ENCODE results near the gene SLC22A12.
"Not testable (repeated sequence)": the region's sequence is repeated elsewhere in the genome, so short reads cannot be mapped to it uniquely, and the experiment has no call there.

SLC22A12 gene

GRCh38 chr11:64592656-64593055, 1.6 kb downstream of the SLC22A12 start:
- no peaks in the 10 kb centered on the region for H3K4me1 ChIP-seq (ENCODE audit: control insufficient read depth in 1 of 2, insufficient read depth in 2 of 2, low read length in 2 of 2)

GRCh38 chr11:64593156-64594105, 2.4 kb downstream of the SLC22A12 start:
- Histone ChIP-seq H3K36me3 (ENCODE audit: control insufficient read depth in 1 of 2, insufficient read depth in 2 of 2, low read length in 2 of 2) (no peaks in the 10 kb centered on the region), H3K27me3 (ENCODE audit: low read depth, low read length) (no peaks in the 10 kb centered on the region), H3K4me3 (ENCODE audit: low read depth in 1 of 2, low read length in 2 of 2) (no peak overlapping the region), H3K27ac (ENCODE audit: low read length) (no peak overlapping the region), H3K4me1 (ENCODE audit: control insufficient read depth in 1 of 2, insufficient read depth in 2 of 2, low read length in 2 of 2) (no peaks in the 10 kb centered on the region), H3K9me3 (ENCODE audit: control insufficient read depth in 1 of 2, low read length in 2 of 2) (peaks cover 3 to 10% of the 10 kb centered on the region in 2 donors)

More at GRCh38 chr11:64592656-64593055, 1.6 kb downstream of the SLC22A12 start:
- Histone ChIP-seq H3K4me3 (ENCODE audit: low read depth in 1 of 2, low read length in 2 of 2) (no peak overlapping the region), H3K36me3 (ENCODE audit: control insufficient read depth in 1 of 2, insufficient read depth in 2 of 2, low read length in 2 of 2) (no peaks in the 10 kb centered on the region), H3K27ac (ENCODE audit: low read length) (no peak overlapping the region), H3K9me3 (ENCODE audit: control insufficient read depth in 1 of 2, low read length in 2 of 2) (peaks cover 9 to 18% of the 10 kb centered on the region in 2 donors), H3K27me3 (ENCODE audit: low read depth, low read length) (no peaks in the 10 kb centered on the region)

- H3K36me3 ChIP-seq (ENCODE audit: control insufficient read depth in 1 of 2, insufficient read depth in 2 of 2, low read length in 2 of 2) = no peaks in the 10 kb centered on the region
- no peaks in the 10 kb centered on the region for H3K27me3 ChIP-seq (ENCODE audit: low read depth, low read length)
- H3K27ac ChIP-seq (ENCODE audit: low read length) = no peak overlapping the region
- no peak overlapping the region for H3K4me3 ChIP-seq (ENCODE audit: low read depth in 1 of 2, low read length in 2 of 2)
- H3K9me3 ChIP-seq (ENCODE audit: control insufficient read depth in 1 of 2, low read length in 2 of 2) = peaks cover 0 to 3% of the 10 kb centered on the region in 2 donors
- no peaks in the 10 kb centered on the region for H3K4me1 ChIP-seq (ENCODE audit: control insufficient read depth in 1 of 2, insufficient read depth in 2 of 2, low read length in 2 of 2)
Observed at GRCh38 chr11:64594159-64594939, 3.3 kb downstream of the SLC22A12 start.

- not testable (repeated sequence) for H3K27ac ChIP-seq (ENCODE audit: low read length); H3K4me1 ChIP-seq (ENCODE audit: control insufficient read depth in 1 of 2, insufficient read depth in 2 of 2, low read length in 2 of 2); H3K9me3 ChIP-seq (ENCODE audit: control insufficient read depth in 1 of 2, low read length in 2 of 2); H3K27me3 ChIP-seq (ENCODE audit: low read depth, low read length); H3K4me3 ChIP-seq (ENCODE audit: low read depth in 1 of 2, low read length in 2 of 2); H3K36me3 ChIP-seq (ENCODE audit: control insufficient read depth in 1 of 2, insufficient read depth in 2 of 2, low read length in 2 of 2)
Observed at GRCh38 chr11:64595922-64596321, 4.9 kb downstream of the SLC22A12 start.

GRCh38 chr11:64597671-64598101, 6.7 kb downstream of the SLC22A12 start:
- no peaks in the 10 kb centered on the region for H3K27me3 ChIP-seq (ENCODE audit: low read depth, low read length)
- H3K4me1 ChIP-seq (ENCODE audit: control insufficient read depth in 1 of 2, insufficient read depth in 2 of 2, low read length in 2 of 2) = no peaks in the 10 kb centered on the region
- H3K4me3 ChIP-seq (ENCODE audit: low read depth in 1 of 2, low read length in 2 of 2) = no peak overlapping the region
- H3K36me3 ChIP-seq (ENCODE audit: control insufficient read depth in 1 of 2, insufficient read depth in 2 of 2, low read length in 2 of 2) = no peaks in the 10 kb centered on the region
- no peaks in the 10 kb centered on the region for H3K9me3 ChIP-seq (ENCODE audit: control insufficient read depth in 1 of 2, low read length in 2 of 2)
- no peak overlapping the region for H3K27ac ChIP-seq (ENCODE audit: low read length)

- Histone ChIP-seq H3K27me3 (ENCODE audit: low read depth, low read length) (no peaks in the 10 kb centered on the region), H3K27ac (ENCODE audit: low read length) (no peak overlapping the region), H3K4me1 (ENCODE audit: control insufficient read depth in 1 of 2, insufficient read depth in 2 of 2, low read length in 2 of 2) (no peaks in the 10 kb centered on the region)
Observed at GRCh38 chr11:64598106-64598796, 7.2 kb downstream of the SLC22A12 start.

GRCh38 chr11:64598797-64599697, 8.0 kb downstream of the SLC22A12 start:
- Histone ChIP-seq H3K36me3 (ENCODE audit: control insufficient read depth in 1 of 2, insufficient read depth in 2 of 2, low read length in 2 of 2) (no peaks in the 10 kb centered on the region), H3K9me3 (ENCODE audit: control insufficient read depth in 1 of 2, low read length in 2 of 2) (no peaks in the 10 kb centered on the region), H3K27me3 (ENCODE audit: low read depth, low read length) (no peaks in the 10 kb centered on the region), H3K4me3 (ENCODE audit: low read depth in 1 of 2, low read length in 2 of 2) (no peak overlapping the region), H3K4me1 (ENCODE audit: control insufficient read depth in 1 of 2, insufficient read depth in 2 of 2, low read length in 2 of 2) (no peaks in the 10 kb centered on the region), H3K27ac (ENCODE audit: low read length) (no peak overlapping the region)

More at GRCh38 chr11:64598106-64598796, 7.2 kb downstream of the SLC22A12 start:
- Histone ChIP-seq H3K36me3 (ENCODE audit: control insufficient read depth in 1 of 2, insufficient read depth in 2 of 2, low read length in 2 of 2) (no peaks in the 10 kb centered on the region), H3K9me3 (ENCODE audit: control insufficient read depth in 1 of 2, low read length in 2 of 2) (no peaks in the 10 kb centered on the region), H3K4me3 (ENCODE audit: low read depth in 1 of 2, low read length in 2 of 2) (no peak overlapping the region)

GRCh38 chr11:64599698-64600211, 8.7 kb downstream of the SLC22A12 start:
- Histone ChIP-seq H3K4me3 (ENCODE audit: low read depth in 1 of 2, low read length in 2 of 2) (no peak overlapping the region), H3K4me1 (ENCODE audit: control insufficient read depth in 1 of 2, insufficient read depth in 2 of 2, low read length in 2 of 2) (no peaks in the 10 kb centered on the region), H3K36me3 (ENCODE audit: control insufficient read depth in 1 of 2, insufficient read depth in 2 of 2, low read length in 2 of 2) (no peaks in the 10 kb centered on the region), H3K27me3 (ENCODE audit: low read depth, low read length) (no peaks in the 10 kb centered on the region), H3K27ac (ENCODE audit: low read length) (no peak overlapping the region), H3K9me3 (ENCODE audit: control insufficient read depth in 1 of 2, low read length in 2 of 2) (no peaks in the 10 kb centered on the region)

GRCh38 chr11:64600281-64600992, 9.4 kb downstream of the SLC22A12 start:
- Histone ChIP-seq H3K27me3 (ENCODE audit: low read depth, low read length) (no peaks in the 10 kb centered on the region), H3K4me1 (ENCODE audit: control insufficient read depth in 1 of 2, insufficient read depth in 2 of 2, low read length in 2 of 2) (no peaks in the 10 kb centered on the region), H3K27ac (ENCODE audit: low read length) (no peak overlapping the region), H3K9me3 (ENCODE audit: control insufficient read depth in 1 of 2, low read length in 2 of 2) (no peaks in the 10 kb centered on the region), H3K36me3 (ENCODE audit: control insufficient read depth in 1 of 2, insufficient read depth in 2 of 2, low read length in 2 of 2) (no peaks in the 10 kb centered on the region), H3K4me3 (ENCODE audit: low read depth in 1 of 2, low read length in 2 of 2) (no peak overlapping the region)
